Endothelial cell of umbilical vein (primary cell): Measurements from ENCODE around the gene CYP21A2. TPM values are rescaled to one million over a fixed set of nuclear protein-coding genes. Genes with fewer than 3 reads are reported as not detected.
A peak's percentile ranks its signal among the peaks of the same experiment; 100 is the strongest.
"Not testable (repeated sequence)": the region's sequence is repeated elsewhere in the genome, so short reads cannot be mapped to it uniquely, and the experiment has no call there.

Experiments used
- BruUV-seq: library from RNA; stranded (reverse); fragments of 400-500 nt; replicated peaks from 2 replicates; lab custom pipeline; 2021; lab: Mats Ljungman, UMichigan
- CTCF ChIA-PET: fragments of 300-600, 350-600 bp; sonication (Branson Sonifier 250); formaldehyde crosslinking; loops from one replicate; lab custom pipeline; 2021; ENCODE audit warnings: antibody characterized with exemption, inconsistent platforms; lab: Charles Lee
- POLR2A ChIA-PET: fragments of 300-600, 350-600 bp; sonication (Branson Sonifier 250); formaldehyde crosslinking; loops from one replicate; lab custom pipeline; 2021; ENCODE audit warnings: antibody characterized with exemption, inconsistent platforms; lab: Charles Lee
- DNase-seq: peaks from one replicate; pipeline ENCODE4 v3.0.0-alpha.2; 2011; ENCODE audit warnings: low read depth, low spot score
- FAIRE-seq: peaks from 2 replicates; lab custom pipeline; 2011; peaks lifted over from hg19 to GRCh38; lab: Jason Lieb, UNC
- H2AFZ ChIP-seq: 2 replicates; pipeline ENCODE4 v1.6.0; 2012; ENCODE audit warnings: low read depth, low read length, control low read depth, inconsistent platforms
- H3K27ac ChIP-seq: 2 replicates; pipeline ENCODE4 v1.5.1; 2011; ENCODE audit warnings: low read depth, mild to moderate bottlenecking, control low read depth, low read length, moderate library complexity; ENCODE audit not compliant: insufficient read depth
- H3K27me3 ChIP-seq, 2 experiments: 2 replicates each; pipeline versions ENCODE4 v1.6.0 to v1.6.1; 2011; ENCODE audit warnings: low read length in 2 of 2, mixed read lengths in 1 of 2; ENCODE audit not compliant: control insufficient read depth in 2 of 2, insufficient read depth in 2 of 2
- H3K36me3 ChIP-seq, 2 experiments: 2 replicates in 1 of 2; 3 replicates in 1 of 2; pipeline ENCODE4 v1.5.1; 2011; ENCODE audit warnings: low read length in 2 of 2, mild to moderate bottlenecking in 1 of 2, moderate library complexity in 1 of 2; ENCODE audit not compliant: control insufficient read depth in 2 of 2, insufficient read depth in 2 of 2; ENCODE audit errors: extremely low read depth in 1 of 2
- H3K4me1 ChIP-seq: 3 replicates; pipeline ENCODE4 v1.5.1; 2011; ENCODE audit warnings: mild to moderate bottlenecking, low read length; ENCODE audit not compliant: control insufficient read depth, insufficient read depth; ENCODE audit errors: extremely low read depth
- H3K4me2 ChIP-seq: 2 replicates; pipeline ENCODE4 v1.6.1; 2011; ENCODE audit warnings: low read length, control low read depth, mixed read lengths; ENCODE audit not compliant: insufficient read depth
- H3K4me3 ChIP-seq, 3 experiments: fragments of 200-600 bp in 1 of 3; sonication (generic), shearing (Covaris generic) in 1 of 3; replicated peaks in 1 of 3; 2 replicates each; pipeline ENCODE4 v1.5.1; 2011 to 2016; ENCODE audit warnings: control low read depth in 3 of 3, low read length in 3 of 3, mild to moderate bottlenecking in 2 of 3, inconsistent platforms in 1 of 3, low read depth in 1 of 3, moderate library complexity in 1 of 3; ENCODE audit not compliant: insufficient read depth in 1 of 3
- H3K79me2 ChIP-seq: 2 replicates; pipeline ENCODE4 v1.6.0; 2012; ENCODE audit warnings: low read length, inconsistent platforms; ENCODE audit not compliant: control insufficient read depth, insufficient read depth
- H3K9ac ChIP-seq: replicated peaks from 2 replicates; pipeline ENCODE3; 2011; ENCODE audit warnings: low read length, control low read depth; ENCODE audit not compliant: insufficient read depth; ENCODE audit errors: extremely low read depth
- H3K9me1 ChIP-seq: replicated peaks from 3 replicates; pipeline ENCODE4 v1.6.0; 2011; ENCODE audit warnings: mild to moderate bottlenecking, low read length; ENCODE audit not compliant: control insufficient read depth, insufficient read depth; ENCODE audit errors: extremely low read depth
- H3K9me3 ChIP-seq: replicated peaks from 2 replicates; pipeline ENCODE4 v1.5.1; 2012; ENCODE audit warnings: low read length, inconsistent platforms; ENCODE audit not compliant: control insufficient read depth, insufficient read depth
- H4K20me1 ChIP-seq: replicated peaks from 2 replicates; pipeline ENCODE3; 2011; ENCODE audit warnings: mild to moderate bottlenecking, low read length; ENCODE audit not compliant: control insufficient read depth, insufficient read depth; ENCODE audit errors: extremely low read depth
- POLR2AphosphoS5 ChIP-seq: IDR thresholded peaks from 2 replicates; pipeline ENCODE4 v1.6.1; 2012; ENCODE audit warnings: low read depth, mild to moderate bottlenecking, control low read depth, low read length, moderate library complexity; ENCODE audit not compliant: insufficient read depth
- dilution Hi-C: fragments of 300-500 bp; cut with MboI; formaldehyde crosslinking; loops from one replicate; pipeline ENCODE4 v1.15.0; 2019; ENCODE audit warnings: low sequenced_read_pairs; ENCODE audit not compliant: extremely low pct_ligation_motif_present
- intact Hi-C: fragments of 100-400 bp; cut with micrococcal nuclease; formaldehyde crosslinking; loops from one replicate; pipeline ENCODE4 v1.10.0; 2022
- polyA plus RNA-seq, 4 experiments: library from polyadenylated mRNA; depleted of rRNA in 3 of 4; stranded (reverse) in 3 of 4; unstranded in 1 of 4; fragments of >200 nt; gene quantifications; 2 replicates each; pipeline versions ENCODE4 v1.2.1 to v1.2.3, GENCODE V29; 2011 to 2012; ENCODE audit warnings: missing spikeins in 1 of 4
- total RNA-seq: library from RNA; stranded (reverse); gene quantifications from 2 replicates; pipeline ENCODE4 v1.2.3, GENCODE V29; 2021
- TF ChIP-seq, protein P1 (sequence below), 2 donors: IDR thresholded peaks; 1 replicate in 1 of 2; 2 replicates in 1 of 2; pipeline ENCODE4 v1.5.1; 2011; ENCODE audit warnings: low read length in 2 of 2, mild to moderate bottlenecking in 2 of 2, moderate library complexity in 2 of 2, control low read depth in 1 of 2, inconsistent platforms in 1 of 2, low read depth in 1 of 2; ENCODE audit not compliant: insufficient read depth in 1 of 2; ENCODE audit errors: extremely low read depth in 1 of 2

The CYP21A2 gene
- total and polyA plus RNA-seq, 2 donors (not counting 3 experiments of a cell fraction or from before 2014, with no cell fraction given) = 0.22 to 0.46 TPM

GRCh38 chr6:32047855-32048766 lies 9.9 kb downstream of the CYP21A2 start:
- peaks cover 0 to 3% of the 10 kb centered on the region in 2 experiments for H3K27me3 ChIP-seq
- H3K36me3 ChIP-seq = no peaks in the 10 kb centered on the region
- H3K79me2 ChIP-seq = no peaks in the 10 kb centered on the region
- peak; percentile 40 for FAIRE-seq
- H3K4me2 ChIP-seq = no peak overlapping the region
- no peak overlapping the region for H3K4me3 ChIP-seq
- intact Hi-C loops = loop anchor here (10.0 kb wide), 2 partner anchors 147 to 747 kb away; partner anchors contain the start of genes GPSM3 and PBX2
- ChIA-PET CTCF (interaction anchor here (0.8 to 2.4 kb wide), 3 partner anchors 10 to 71 kb away, joined by 3 to 10 read pairs (median 7); no protein-coding TSS in a partner anchor), POLR2A (no interaction called here)
- DNase-seq = peak; percentile 39
- peak overlapping the region; percentile 10 for H2AFZ ChIP-seq
- no peaks in the 10 kb centered on the region for H4K20me1 ChIP-seq
- dilution Hi-C loops = no loop called here
- H3K4me1 ChIP-seq = peaks cover 10% of the 10 kb centered on the region
- no peaks in the 10 kb centered on the region for H3K9me1 ChIP-seq
- H3K9ac ChIP-seq = no peak overlapping the region
- no TSS peak for BruUV-seq
- H3K27ac ChIP-seq = no peak overlapping the region
- no peak for TF ChIP-seq POLR2AphosphoS5
- TF ChIP-seq, protein P1, sequence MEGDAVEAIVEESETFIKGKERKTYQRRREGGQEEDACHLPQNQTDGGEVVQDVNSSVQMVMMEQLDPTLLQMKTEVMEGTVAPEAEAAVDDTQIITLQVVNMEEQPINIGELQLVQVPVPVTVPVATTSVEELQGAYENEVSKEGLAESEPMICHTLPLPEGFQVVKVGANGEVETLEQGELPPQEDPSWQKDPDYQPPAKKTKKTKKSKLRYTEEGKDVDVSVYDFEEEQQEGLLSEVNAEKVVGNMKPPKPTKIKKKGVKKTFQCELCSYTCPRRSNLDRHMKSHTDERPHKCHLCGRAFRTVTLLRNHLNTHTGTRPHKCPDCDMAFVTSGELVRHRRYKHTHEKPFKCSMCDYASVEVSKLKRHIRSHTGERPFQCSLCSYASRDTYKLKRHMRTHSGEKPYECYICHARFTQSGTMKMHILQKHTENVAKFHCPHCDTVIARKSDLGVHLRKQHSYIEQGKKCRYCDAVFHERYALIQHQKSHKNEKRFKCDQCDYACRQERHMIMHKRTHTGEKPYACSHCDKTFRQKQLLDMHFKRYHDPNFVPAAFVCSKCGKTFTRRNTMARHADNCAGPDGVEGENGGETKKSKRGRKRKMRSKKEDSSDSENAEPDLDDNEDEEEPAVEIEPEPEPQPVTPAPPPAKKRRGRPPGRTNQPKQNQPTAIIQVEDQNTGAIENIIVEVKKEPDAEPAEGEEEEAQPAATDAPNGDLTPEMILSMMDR (IDR thresholded peaks at IDR 0.05; ENCODE audit: extremely low read depth in 1 of 2, insufficient read depth in 1 of 2, low read depth in 1 of 2, low read length in 2 of 2) = peak; percentile 64 to 91
- H3K9me3 ChIP-seq = no peaks in the 10 kb centered on the region

GRCh38 chr6:32049149-32049548 lies 10.9 kb downstream of the CYP21A2 start:
- H3K9me1 ChIP-seq, H3K9ac ChIP-seq, CTCF ChIA-PET, DNase-seq, H3K4me3 ChIP-seq, H3K27ac ChIP-seq, H3K27me3 ChIP-seq, H3K79me2 ChIP-seq, dilution Hi-C loops, FAIRE-seq, H3K4me2 ChIP-seq, H2AFZ ChIP-seq, POLR2A ChIA-PET, BruUV-seq, H4K20me1 ChIP-seq, H3K9me3 ChIP-seq, H3K36me3 ChIP-seq: not testable (repeated sequence)
- intact Hi-C loops = loop anchor here (10.0 kb wide), 2 partner anchors 146 to 746 kb away; partner anchors contain the start of genes GPSM3 and PBX2
- peaks cover 10% of the 10 kb centered on the region for H3K4me1 ChIP-seq

DNA sequence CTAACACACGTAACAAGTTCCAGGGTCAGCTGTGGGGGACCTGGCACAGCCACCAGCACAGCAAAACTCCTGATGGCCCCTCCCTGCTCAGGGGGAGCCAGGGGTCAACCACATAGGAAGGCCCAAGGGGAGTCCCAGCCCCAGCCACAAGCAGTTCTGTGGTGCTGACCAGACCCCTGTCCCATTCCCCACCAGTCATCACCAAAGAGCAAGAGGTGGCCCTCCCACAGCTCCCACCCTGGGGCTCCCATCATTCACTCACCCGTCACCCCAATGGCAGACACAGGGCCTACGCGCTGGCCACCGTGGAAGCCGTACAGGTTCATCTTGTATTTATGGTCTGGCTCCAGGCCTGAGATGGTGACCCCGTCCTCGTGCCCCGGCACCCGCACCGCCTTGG lies 11.5 kb downstream of the CYP21A2 start:
- POLR2A ChIA-PET, DNase-seq: not testable (repeated sequence)

More for the DNA sequence above, 11.5 kb downstream of the CYP21A2 start:
- H3K79me2 ChIP-seq, CTCF ChIA-PET, FAIRE-seq, H3K4me2 ChIP-seq, H3K27ac ChIP-seq, BruUV-seq, H2AFZ ChIP-seq, H3K36me3 ChIP-seq, dilution Hi-C loops, H4K20me1 ChIP-seq, H3K9ac ChIP-seq, H3K9me1 ChIP-seq, H3K4me3 ChIP-seq, H3K27me3 ChIP-seq, H3K9me3 ChIP-seq: not testable (repeated sequence)
- intact Hi-C loops = loop anchor here (10.0 kb wide), 2 partner anchors 145 to 745 kb away; partner anchors contain the start of genes GPSM3 and PBX2
- peaks cover 10% of the 10 kb centered on the region for H3K4me1 ChIP-seq
